ENCODE data around the gene CNIH3.
"Not testable (repeated sequence)": the region's sequence is repeated elsewhere in the genome, so short reads cannot be mapped to it uniquely, and the experiment has no call there.

The CNIH3 gene

DNA sequence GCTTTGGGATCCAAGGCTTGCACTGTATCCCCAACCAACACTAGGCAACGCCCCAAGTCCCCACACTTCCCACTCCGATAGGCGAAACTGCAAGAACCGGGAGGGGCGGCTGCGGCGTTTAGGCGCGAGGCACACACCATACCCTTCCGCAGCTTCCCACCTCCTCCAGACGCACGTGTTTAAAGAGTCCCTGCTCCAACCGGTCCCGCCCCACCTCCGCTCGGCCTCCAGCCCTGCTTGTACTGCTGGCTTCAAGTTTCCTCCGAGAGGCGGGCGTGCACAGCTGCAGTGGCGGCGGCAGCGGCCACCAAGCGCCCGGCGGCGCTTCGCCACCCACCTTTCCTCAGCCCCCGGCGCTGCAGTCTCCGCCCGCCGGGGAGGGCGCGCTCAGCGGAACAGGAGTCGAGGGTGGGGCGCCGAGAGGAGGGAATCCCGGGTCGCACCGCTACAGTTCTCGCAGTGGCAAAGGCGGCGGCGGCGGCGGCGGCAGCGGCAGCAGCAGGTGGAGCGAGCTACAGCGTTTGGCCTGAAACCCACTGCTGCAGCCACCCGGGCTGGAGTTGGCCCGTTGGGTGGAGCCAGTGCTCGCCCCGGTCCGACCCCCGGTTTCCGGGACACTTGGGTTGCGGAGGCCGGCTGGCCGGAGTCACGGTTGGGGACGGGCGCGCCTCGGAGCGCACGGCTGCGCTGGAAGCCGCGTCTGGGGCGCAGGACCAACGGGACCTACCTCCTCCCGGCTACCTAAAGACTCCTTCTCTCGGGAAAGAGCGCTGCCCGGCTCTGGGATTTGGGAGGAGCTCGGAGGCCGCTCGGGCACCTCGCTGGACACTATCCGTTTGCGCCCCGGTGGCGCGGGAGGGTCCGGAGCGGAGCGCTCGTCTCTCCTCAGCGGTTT is at the start of gene CNIH3:
CNIH3 (plus strand) TSS at position 457 of the 895 bp plus-strand sequence. CDS start 858 bp downstream, outside the sequence.
- Mint-ChIP-seq H3K4me3 (peak within 1 kb of the TSS; percentile 75), H3K36me3 (ENCODE audit: insufficient read depth) (no peaks in the 10 kb centered on the region), H3K27me3 (peaks cover 55% of the 10 kb centered on the region), H3K4me1 (peaks cover 21% of the 10 kb centered on the region), H3K9me3 (no peaks in the 10 kb centered on the region), H3K27ac (ENCODE audit: low read depth) (no peak within 1 kb of the TSS)
- peak; percentile 64 for ATAC-seq (replicated peaks; ENCODE audit: extremely low read depth, poor library complexity, severe bottlenecking)
- peak in 1 of 2 donors; percentile 30 for DNase-seq (ENCODE audit: low spot score in 2 of 2)

DNA sequence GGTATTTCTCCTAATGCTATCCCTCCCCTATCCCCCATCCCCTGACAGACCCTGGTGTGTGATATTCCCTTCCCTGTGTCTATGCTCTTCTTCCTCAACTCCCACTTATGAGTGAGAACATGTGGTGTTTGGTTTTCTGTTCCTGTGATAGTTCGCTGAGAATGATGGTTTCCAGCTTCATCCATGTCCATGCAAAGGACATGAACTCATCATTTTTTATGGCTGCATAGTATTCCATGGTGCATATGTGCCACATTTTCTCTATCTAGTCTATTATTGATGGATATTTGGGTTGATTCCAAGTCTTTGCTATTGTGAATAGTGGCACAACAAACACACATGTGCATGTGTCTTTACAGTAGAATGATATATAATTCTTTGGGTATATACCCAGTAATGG is 49.6 kb upstream of the CNIH3 start:
- not testable (repeated sequence) for H3K36me3 Mint-ChIP-seq (ENCODE audit: insufficient read depth); H3K4me3 Mint-ChIP-seq; ATAC-seq (replicated peaks; ENCODE audit: extremely low read depth, poor library complexity, severe bottlenecking); H3K27me3 Mint-ChIP-seq; H3K27ac Mint-ChIP-seq (ENCODE audit: low read depth); DNase-seq (ENCODE audit: low spot score in 2 of 2); H3K9me3 Mint-ChIP-seq; H3K4me1 Mint-ChIP-seq

DNA sequence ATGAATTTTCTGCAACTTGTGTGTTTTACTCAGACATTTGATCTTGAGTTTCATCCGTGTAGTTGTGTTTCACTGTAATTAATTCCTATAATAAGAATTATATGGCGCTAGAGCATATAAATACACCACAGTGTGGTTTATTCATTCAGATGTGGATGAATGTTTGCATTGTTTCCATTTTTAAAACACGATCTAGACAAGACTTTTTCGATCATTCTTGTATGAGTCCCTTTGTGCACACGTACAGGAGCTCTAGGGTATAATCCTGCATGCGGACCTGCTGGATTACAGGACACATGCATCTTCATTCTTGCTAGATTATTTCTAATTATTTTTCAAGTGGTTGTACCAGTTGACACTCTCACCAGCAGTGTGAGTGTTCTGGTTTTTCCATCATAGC is 46.8 kb upstream of the CNIH3 start:
- Mint-ChIP-seq H3K4me1 (no peaks in the 10 kb centered on the region), H3K9me3 (no peaks in the 10 kb centered on the region), H3K36me3 (ENCODE audit: insufficient read depth) (no peaks in the 10 kb centered on the region), H3K4me3 (no peak overlapping the region), H3K27ac (ENCODE audit: low read depth) (no peak overlapping the region), H3K27me3 (peaks cover 30% of the 10 kb centered on the region)
- ATAC-seq (replicated peaks; ENCODE audit: extremely low read depth, poor library complexity, severe bottlenecking) (no peak), DNase-seq (ENCODE audit: low spot score in 2 of 2) (no peak)

DNA sequence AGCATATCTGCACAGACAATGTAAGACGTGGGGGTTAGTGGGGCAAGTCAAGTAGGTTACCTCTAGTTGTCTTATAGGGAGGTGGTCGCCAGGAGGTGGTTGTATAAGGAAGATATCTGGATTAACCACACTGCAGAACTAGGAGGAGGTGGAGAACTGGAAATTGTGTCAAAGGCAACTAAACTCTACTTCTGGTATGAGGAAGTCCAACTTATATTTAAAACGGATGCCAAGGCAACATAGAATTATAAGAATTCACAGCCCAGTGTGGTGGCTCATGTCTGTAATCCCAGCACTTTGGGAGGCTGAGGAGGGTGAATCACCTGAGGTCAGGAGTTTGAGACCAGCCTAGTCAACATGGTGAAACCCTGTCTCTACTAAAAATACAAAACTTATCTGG is 44.1 kb upstream of the CNIH3 start:
- not testable (repeated sequence) for H3K4me1 Mint-ChIP-seq; H3K9me3 Mint-ChIP-seq; H3K27ac Mint-ChIP-seq (ENCODE audit: low read depth); ATAC-seq (replicated peaks; ENCODE audit: extremely low read depth, poor library complexity, severe bottlenecking); DNase-seq (ENCODE audit: low spot score in 2 of 2); H3K4me3 Mint-ChIP-seq; H3K36me3 Mint-ChIP-seq (ENCODE audit: insufficient read depth)
- peaks cover 39% of the 10 kb centered on the region for H3K27me3 Mint-ChIP-seq

DNA sequence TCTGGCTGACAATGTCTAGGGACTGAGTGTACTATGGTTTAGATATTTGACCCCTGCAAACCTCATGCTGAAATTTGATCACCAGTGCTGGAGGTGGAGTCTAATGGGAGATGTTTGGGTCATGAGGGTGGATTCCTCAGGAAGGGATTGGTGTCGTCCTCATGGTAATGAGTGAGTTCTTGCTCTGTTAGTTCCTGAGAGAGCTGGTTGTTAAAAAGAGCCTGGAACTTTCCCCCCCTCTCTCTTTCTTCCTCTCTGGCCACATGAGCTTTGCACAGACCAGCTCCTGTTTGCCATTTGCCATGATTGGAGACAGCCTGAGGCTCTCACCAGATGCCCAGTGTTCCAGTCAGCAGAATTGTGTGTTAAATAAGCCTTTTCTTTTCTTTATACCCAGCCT is 36.6 kb upstream of the CNIH3 start:
- Mint-ChIP-seq H3K4me3 (no peak overlapping the region), H3K27ac (ENCODE audit: low read depth) (no peak overlapping the region), H3K36me3 (ENCODE audit: insufficient read depth) (no peaks in the 10 kb centered on the region), H3K27me3 (peaks cover 70% of the 10 kb centered on the region), H3K4me1 (no peaks in the 10 kb centered on the region), H3K9me3 (peaks cover 8% of the 10 kb centered on the region)
- DNase-seq (ENCODE audit: low spot score in 2 of 2) = no peak
- ATAC-seq (replicated peaks; ENCODE audit: extremely low read depth, poor library complexity, severe bottlenecking) = no peak

DNA sequence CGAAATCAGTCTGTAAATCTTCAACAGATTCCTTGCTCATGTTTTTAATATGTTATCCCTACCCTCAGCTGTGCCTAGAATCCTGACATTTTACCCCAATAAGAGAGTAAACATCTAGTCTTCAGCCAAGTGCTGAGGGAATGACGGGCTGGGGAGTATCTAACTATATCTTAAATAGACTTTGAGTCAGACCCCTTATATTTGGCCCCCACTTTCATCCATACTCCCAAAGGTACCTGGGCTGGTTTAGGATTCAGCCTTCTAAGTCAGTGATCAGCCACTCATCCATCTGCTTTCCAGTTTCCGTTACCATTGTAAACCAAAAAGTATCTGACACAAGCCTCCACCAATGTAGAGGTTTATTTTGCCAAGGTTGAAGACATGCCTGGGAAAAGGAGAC is 36.1 kb upstream of the CNIH3 start:
- Mint-ChIP-seq H3K27ac (ENCODE audit: low read depth) (no peak overlapping the region), H3K36me3 (ENCODE audit: insufficient read depth) (peaks cover under 1% of the 10 kb centered on the region), H3K27me3 (peaks cover 70% of the 10 kb centered on the region), H3K9me3 (peaks cover 8% of the 10 kb centered on the region), H3K4me1 (no peaks in the 10 kb centered on the region), H3K4me3 (no peak overlapping the region)
- DNase-seq (ENCODE audit: low spot score in 2 of 2) = no peak
- ATAC-seq (replicated peaks; ENCODE audit: extremely low read depth, poor library complexity, severe bottlenecking) = no peak

DNA sequence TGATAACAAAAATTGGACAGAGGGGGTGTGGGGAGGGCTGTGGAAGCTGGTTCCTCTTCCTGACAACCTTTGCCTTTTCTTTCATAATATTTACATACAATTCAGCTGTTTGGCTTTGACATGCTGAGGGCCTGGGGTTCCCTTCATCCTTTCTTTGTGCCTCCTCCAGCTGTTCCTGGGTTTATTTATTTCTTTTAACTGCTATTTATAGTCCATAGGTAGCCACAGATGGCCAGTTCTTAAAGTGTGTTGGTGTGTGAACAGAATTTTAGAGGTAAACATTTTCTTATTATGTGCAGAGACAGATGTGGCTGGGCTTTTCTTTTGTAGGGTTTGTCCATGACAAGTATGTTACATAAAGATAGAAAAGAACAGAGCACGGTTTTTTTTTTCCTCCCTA is 34.1 kb upstream of the CNIH3 start:
- Mint-ChIP-seq H3K4me1 (no peaks in the 10 kb centered on the region), H3K27ac (ENCODE audit: low read depth) (no peak overlapping the region), H3K36me3 (ENCODE audit: insufficient read depth) (peaks cover 1% of the 10 kb centered on the region), H3K4me3 (no peak overlapping the region), H3K27me3 (peaks cover 61% of the 10 kb centered on the region), H3K9me3 (peaks cover 2% of the 10 kb centered on the region)
- ATAC-seq (replicated peaks; ENCODE audit: extremely low read depth, poor library complexity, severe bottlenecking) = no peak
- no peak for DNase-seq (ENCODE audit: low spot score in 2 of 2)

DNA sequence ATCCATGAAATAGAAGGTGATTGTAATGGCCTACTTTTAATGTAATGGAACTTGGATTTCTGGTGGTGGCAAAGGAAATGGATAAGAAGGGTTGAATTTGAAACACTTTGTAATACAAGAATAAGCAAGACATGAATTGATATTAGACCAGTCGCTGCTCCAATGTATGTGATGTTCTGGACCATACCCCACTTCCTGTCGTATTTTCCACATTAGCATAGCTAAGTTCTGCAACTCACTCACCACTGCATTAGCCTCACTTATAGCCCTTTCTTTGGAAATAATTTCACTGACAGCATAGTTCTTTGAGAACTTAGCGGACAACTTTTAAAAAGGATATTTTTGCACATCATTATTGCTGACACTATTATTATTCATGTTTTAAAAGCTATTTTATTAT is 32.3 kb upstream of the CNIH3 start:
- Mint-ChIP-seq H3K4me3 (no peak overlapping the region), H3K27ac (ENCODE audit: low read depth) (no peak overlapping the region), H3K9me3 (no peaks in the 10 kb centered on the region)

DNA sequence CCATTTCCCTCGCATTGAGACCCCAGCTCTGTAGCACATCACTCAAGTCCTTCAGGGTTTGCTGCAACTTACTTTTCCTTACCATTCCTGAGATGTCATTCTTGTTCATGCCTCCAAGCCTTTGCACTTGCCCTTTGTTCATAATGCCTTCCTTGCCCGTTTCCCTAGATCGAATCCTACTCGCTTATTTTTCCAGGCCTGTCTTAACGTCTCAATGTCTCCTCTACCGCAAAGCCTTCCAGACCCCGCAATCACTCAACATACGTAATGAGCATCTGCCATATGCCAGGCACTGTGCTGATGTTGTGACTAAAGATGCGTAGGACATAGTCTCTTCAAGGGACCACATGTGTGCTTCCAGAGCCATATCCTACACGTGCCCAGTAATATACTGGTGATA is 31.1 kb upstream of the CNIH3 start:
- Mint-ChIP-seq H3K36me3 (ENCODE audit: insufficient read depth) (peaks cover 3% of the 10 kb centered on the region), H3K4me1 (no peaks in the 10 kb centered on the region), H3K27ac (ENCODE audit: low read depth) (no peak overlapping the region), H3K27me3 (peaks cover 33% of the 10 kb centered on the region), H3K4me3 (no peak overlapping the region), H3K9me3 (no peaks in the 10 kb centered on the region)
- DNase-seq (ENCODE audit: low spot score in 2 of 2) (no peak), ATAC-seq (replicated peaks; ENCODE audit: extremely low read depth, poor library complexity, severe bottlenecking) (no peak)

More for the DNA sequence above, 32.3 kb upstream of the CNIH3 start:
- H3K27me3 Mint-ChIP-seq = peaks cover 46% of the 10 kb centered on the region
- ATAC-seq (replicated peaks; ENCODE audit: extremely low read depth, poor library complexity, severe bottlenecking) (no peak), DNase-seq (ENCODE audit: low spot score in 2 of 2) (no peak)
- peaks cover 2% of the 10 kb centered on the region for H3K36me3 Mint-ChIP-seq (ENCODE audit: insufficient read depth)
- H3K4me1 Mint-ChIP-seq = no peaks in the 10 kb centered on the region

DNA sequence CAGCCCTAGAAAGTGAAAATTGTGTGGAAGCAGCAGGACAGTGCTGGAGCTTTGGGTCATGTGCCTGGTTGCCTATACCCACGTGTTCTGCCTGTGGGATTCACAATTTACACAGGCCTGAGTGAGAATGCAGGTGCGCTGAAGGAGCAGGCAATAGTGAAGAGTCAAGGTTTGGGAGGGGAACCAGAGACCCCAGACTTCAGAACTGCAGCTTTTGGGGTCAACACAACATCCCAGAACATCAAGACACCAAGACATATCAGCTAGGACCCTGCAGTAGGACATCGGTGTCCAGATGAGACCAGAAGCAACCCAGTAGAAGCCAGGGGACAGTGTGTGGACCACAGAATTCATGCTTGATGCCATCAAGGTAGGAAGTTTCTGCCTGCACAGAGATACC is 29.1 kb upstream of the CNIH3 start:
- Mint-ChIP-seq H3K27me3 (peaks cover 13% of the 10 kb centered on the region), H3K4me3 (no peak overlapping the region), H3K27ac (ENCODE audit: low read depth) (no peak overlapping the region), H3K4me1 (no peaks in the 10 kb centered on the region), H3K36me3 (ENCODE audit: insufficient read depth) (peaks cover 3% of the 10 kb centered on the region), H3K9me3 (no peaks in the 10 kb centered on the region)
- DNase-seq (ENCODE audit: low spot score in 2 of 2) = no peak
- ATAC-seq (replicated peaks; ENCODE audit: extremely low read depth, poor library complexity, severe bottlenecking) = no peak

DNA sequence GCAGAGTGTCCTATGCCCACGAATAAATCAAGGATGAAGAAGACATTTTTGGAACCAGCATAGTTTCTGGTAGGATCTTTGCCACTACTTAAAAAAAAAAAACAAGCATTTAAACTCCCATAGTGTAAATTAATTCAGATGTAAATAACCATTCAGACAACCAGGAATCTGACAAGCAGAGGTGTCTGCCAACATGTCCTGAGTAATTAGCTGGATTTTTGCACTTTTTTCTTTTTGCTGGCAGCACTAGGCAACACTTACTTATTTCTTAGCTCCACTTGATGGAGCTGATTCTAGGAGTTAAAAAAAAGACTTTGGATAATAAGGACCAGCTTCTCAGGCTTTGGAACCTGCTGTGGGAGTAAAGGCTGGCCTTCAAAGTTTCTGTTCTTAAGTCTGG is 27.6 kb upstream of the CNIH3 start:
- Mint-ChIP-seq H3K36me3 (ENCODE audit: insufficient read depth) (peaks cover 3% of the 10 kb centered on the region), H3K27ac (ENCODE audit: low read depth) (no peak overlapping the region), H3K9me3 (no peaks in the 10 kb centered on the region), H3K27me3 (peaks cover under 1% of the 10 kb centered on the region), H3K4me1 (no peaks in the 10 kb centered on the region), H3K4me3 (no peak overlapping the region)
- ATAC-seq (replicated peaks; ENCODE audit: extremely low read depth, poor library complexity, severe bottlenecking) (no peak), DNase-seq (ENCODE audit: low spot score in 2 of 2) (no peak)

DNA sequence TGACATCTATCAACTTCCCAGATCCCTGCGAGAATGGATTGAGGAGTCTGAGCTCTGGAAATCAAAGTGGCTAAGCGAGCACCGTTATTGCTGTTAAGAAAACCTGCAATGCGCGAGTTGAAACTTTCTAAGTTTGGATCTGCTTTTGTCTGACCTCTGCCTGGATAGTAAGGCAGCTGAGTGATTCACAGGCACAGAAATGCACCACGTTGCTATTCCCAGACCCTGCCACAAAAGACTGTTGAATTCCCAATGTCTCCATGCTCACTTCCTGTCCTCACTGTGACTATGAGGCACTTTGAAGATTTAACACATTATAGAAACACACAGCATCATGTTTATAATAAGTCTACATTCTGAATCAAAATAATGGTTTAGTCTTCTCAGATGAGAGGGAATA is 27.1 kb upstream of the CNIH3 start:
- H3K36me3 Mint-ChIP-seq (ENCODE audit: insufficient read depth) = peaks cover 3% of the 10 kb centered on the region
- H3K27ac Mint-ChIP-seq (ENCODE audit: low read depth) = no peak overlapping the region
- no peak for DNase-seq (ENCODE audit: low spot score in 2 of 2)
- H3K27me3 Mint-ChIP-seq = no peaks in the 10 kb centered on the region
- H3K9me3 Mint-ChIP-seq = no peaks in the 10 kb centered on the region
- ATAC-seq (replicated peaks; ENCODE audit: extremely low read depth, poor library complexity, severe bottlenecking) = no peak
- H3K4me1 Mint-ChIP-seq = no peaks in the 10 kb centered on the region
- H3K4me3 Mint-ChIP-seq = no peak overlapping the region

DNA sequence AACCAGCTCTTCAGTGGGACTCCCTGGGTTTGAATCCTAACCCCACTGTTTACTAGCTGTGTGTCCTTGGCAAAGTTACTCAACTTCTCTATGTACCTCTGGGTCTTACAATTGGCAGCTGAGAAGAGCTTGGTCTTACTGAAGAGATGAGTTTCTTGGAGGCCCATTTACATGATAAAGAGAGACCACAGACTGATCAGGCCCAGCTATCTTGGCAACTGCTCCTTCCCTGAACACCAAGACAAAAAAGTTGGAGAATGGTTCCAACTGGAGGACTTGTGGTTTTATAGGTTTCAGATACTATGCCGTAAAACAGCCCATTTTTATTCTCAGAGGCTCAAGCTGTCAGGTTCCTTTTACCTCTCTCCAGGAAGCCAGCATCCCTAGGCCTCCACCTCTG is 24.8 kb upstream of the CNIH3 start:
- no peak for DNase-seq (ENCODE audit: low spot score in 2 of 2)
- no peak overlapping the region for H3K4me3 Mint-ChIP-seq
- no peak for ATAC-seq (replicated peaks; ENCODE audit: extremely low read depth, poor library complexity, severe bottlenecking)
- no peaks in the 10 kb centered on the region for H3K27me3 Mint-ChIP-seq
- peaks cover 3% of the 10 kb centered on the region for H3K36me3 Mint-ChIP-seq (ENCODE audit: insufficient read depth)
- H3K27ac Mint-ChIP-seq (ENCODE audit: low read depth) = no peak overlapping the region
- H3K4me1 Mint-ChIP-seq = no peaks in the 10 kb centered on the region
- H3K9me3 Mint-ChIP-seq = no peaks in the 10 kb centered on the region
